IPS DF 6.9 (cell line): ENCODE data around the gene TMEM225B.
"Not testable (repeated sequence)": the region's sequence is repeated elsewhere in the genome, so short reads cannot be mapped to it uniquely, and the experiment has no call there.

Source experiments
- DNase-seq: peaks from one replicate; pipeline ENCODE4 v3.0.0-alpha.2; 2013; ENCODE audit warnings: low read depth, low spot score
- H3K27ac ChIP-seq: one replicate; pipeline ENCODE4 v1.5.1; 2013; ENCODE audit warnings: low read length, control low read depth
- H3K27me3 ChIP-seq: 2 replicates; pipeline ENCODE4 v1.6.1; 2013; ENCODE audit warnings: mild to moderate bottlenecking, low read length; ENCODE audit not compliant: control insufficient read depth, insufficient read depth
- H3K36me3 ChIP-seq: 2 replicates; pipeline ENCODE4 v1.6.1; 2013; ENCODE audit warnings: low read length; ENCODE audit not compliant: control insufficient read depth, insufficient read depth
- H3K4me1 ChIP-seq: 2 replicates; pipeline ENCODE4 v1.6.1; 2013; ENCODE audit warnings: low read length; ENCODE audit not compliant: control insufficient read depth, insufficient read depth
- H3K4me3 ChIP-seq: 2 replicates; pipeline ENCODE4 v1.5.1; 2013; ENCODE audit warnings: mild to moderate bottlenecking, low read length
- H3K9me3 ChIP-seq: 2 replicates; pipeline ENCODE4 v1.6.1; 2013; ENCODE audit warnings: low read length, inconsistent platforms; ENCODE audit not compliant: control insufficient read depth, insufficient read depth
- WGBS: extraction: QIAGEN DNeasy Blood & Tissue Kit; methylation state at CpG from one replicate; pipeline ENCODE4 v1.1.7; 2013; ENCODE audit warnings: mixed read lengths, missing lambda C conversion rate; ENCODE audit not compliant: insufficient read length, insufficient coverage; 5-methylcytosine and 5-hydroxymethylcytosine counted together

TMEM225B gene

DNA sequence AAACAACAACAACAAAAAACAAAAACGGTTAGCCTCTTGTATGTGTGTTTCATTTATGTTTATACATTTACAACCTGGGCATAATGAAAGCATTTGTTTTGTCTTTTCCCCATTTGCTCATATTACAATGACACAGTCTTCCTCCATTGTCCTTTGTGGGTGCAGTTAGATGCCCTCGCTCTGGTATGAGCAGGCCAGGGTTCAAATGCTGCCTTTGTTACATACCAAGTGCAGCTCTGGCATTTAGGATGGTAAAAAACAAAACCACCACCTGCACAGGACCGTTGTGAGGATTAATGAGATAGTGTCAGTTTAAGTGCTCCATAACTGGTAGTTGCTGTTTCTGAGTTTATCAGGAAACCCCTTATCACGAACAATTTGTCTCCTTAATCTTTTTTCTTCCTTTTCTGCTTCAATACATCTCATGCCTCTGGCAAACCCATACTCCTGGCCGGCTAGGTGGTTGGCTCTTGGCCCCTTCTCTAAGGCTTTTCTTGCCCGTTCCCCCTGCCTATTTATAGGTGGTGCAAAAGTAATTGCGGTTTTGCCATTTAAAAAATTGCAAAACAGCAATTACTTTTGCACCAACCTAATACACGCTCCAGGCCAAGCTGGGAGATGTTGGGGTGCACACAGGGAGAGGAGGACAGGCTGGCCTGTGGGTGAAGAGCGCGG, 18.6 kb upstream of the TMEM225B start:
- no CpG with 5 or more reads among the region's 10 CpGs for WGBS
- H3K4me1 ChIP-seq: no peaks in the 10 kb centered on the region
- DNase-seq: no peak
- H3K4me3 ChIP-seq: peak overlapping the region; percentile 29; the same call in 1 of the 2 replicates
- H3K9me3 ChIP-seq: no peaks in the 10 kb centered on the region
- no peaks in the 10 kb centered on the region for H3K27me3 ChIP-seq
- H3K27ac ChIP-seq: no peak overlapping the region
- no peaks in the 10 kb centered on the region for H3K36me3 ChIP-seq

DNA sequence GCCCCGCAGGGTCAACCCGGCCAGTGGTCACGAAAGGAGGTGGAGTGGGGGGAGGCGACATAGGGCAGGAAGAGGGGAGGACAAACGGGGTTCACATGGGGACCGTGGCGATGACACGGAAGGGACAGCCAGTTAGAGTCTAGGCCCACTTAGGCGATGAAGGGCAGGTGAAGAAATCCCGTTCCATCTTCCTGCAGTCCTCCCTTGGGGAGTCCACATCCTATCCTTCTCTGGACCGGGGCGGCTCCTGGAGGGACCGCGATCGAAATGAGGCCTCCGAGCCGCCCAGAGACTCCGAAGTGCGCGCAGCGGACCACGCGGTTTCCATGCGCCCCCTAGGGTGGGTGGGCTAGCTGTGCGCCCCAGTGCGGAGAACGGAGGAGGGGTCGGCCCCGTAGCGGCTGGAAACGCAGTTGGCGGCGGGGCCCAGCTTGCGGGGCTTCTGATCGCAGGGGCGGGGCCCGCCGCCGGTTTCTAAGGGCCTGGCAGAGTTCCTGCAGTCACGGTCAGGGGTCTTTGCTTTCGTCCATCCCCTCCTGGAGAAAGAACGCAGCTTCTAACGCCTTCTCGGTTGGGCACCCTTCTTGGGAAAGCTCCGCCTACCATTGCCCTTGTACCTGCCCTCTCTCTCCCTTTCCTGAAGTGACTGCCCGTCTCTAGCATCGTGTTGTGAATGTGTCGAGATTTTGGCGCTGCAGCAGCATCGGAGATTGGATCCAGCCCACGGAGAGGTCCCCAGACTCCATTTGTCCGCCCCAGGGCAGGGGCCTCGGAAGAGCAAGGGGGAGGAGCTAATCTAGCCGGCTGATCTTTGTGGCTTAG, 17.9 kb upstream of the TMEM225B start:
- Histone ChIP-seq H3K36me3 (no peaks in the 10 kb centered on the region), H3K4me1 (no peaks in the 10 kb centered on the region), H3K4me3 (peak overlapping the region; percentile 29; the same call in 1 of the 2 replicates), H3K27ac (no peak overlapping the region), H3K27me3 (no peaks in the 10 kb centered on the region), H3K9me3 (no peaks in the 10 kb centered on the region)
- no CpG with 5 or more reads among the region's 54 CpGs for WGBS
- peak; percentile 58 for DNase-seq

- H3K27me3 ChIP-seq, H3K9me3 ChIP-seq, H3K4me1 ChIP-seq, H3K36me3 ChIP-seq, DNase-seq, H3K27ac ChIP-seq: not testable (repeated sequence)
- peak overlapping the region; percentile 29; the same call in 1 of the 2 replicates for H3K4me3 ChIP-seq
- WGBS: no CpG with 5 or more reads among the region's 4 CpGs
Observed at GRCh38 chr7:99580778-99581332, 17.2 kb upstream of the TMEM225B start.

DNA sequence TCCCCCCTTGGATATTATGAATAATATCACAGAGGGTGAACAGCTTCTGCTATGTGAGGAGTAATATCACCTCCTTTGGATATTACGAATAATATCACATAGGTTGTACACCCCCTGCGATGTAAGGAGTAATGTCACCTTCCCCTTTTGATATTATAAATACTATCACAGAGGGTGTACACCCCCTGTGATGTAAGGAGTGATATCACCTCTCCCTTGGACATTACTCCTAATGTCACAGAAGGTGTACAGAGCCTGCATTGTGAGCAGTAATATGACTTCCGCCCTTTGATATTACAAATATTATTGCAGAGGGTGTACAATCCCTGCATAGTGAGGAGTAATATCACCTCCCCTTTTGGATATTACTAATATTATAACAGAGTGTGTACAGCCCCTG, 9.2 kb upstream of the TMEM225B start:
- Histone ChIP-seq H3K36me3 (no peaks in the 10 kb centered on the region), H3K4me3 (no peak overlapping the region), H3K4me1 (no peaks in the 10 kb centered on the region), H3K27ac (no peak overlapping the region), H3K9me3 (no peaks in the 10 kb centered on the region; the same call in 1 of the 2 replicates), H3K27me3 (no peaks in the 10 kb centered on the region)
- no CpG with 5 or more reads among the region's 3 CpGs for WGBS
- no peak for DNase-seq

- WGBS: no CpG with 5 or more reads among the region's 7 CpGs
- DNase-seq: no peak
- Histone ChIP-seq H3K27me3 (no peaks in the 10 kb centered on the region), H3K4me1 (0 out of 2 replicates have a peak, but pooled peaks cover 1% of the 10 kb centered on the region), H3K4me3 (no peak overlapping the region), H3K9me3 (no peaks in the 10 kb centered on the region), H3K36me3 (no peaks in the 10 kb centered on the region), H3K27ac (no peak overlapping the region)
Observed at GRCh38 chr7:99594948-99595745, 2.9 kb upstream of the TMEM225B start.

GRCh38 chr7:99596408-99596955, 1.6 kb upstream of the TMEM225B start:
- Histone ChIP-seq H3K4me1 (0 out of 2 replicates have a peak, but pooled peaks cover 1% of the 10 kb centered on the region), H3K9me3 (no peaks in the 10 kb centered on the region), H3K36me3 (no peaks in the 10 kb centered on the region), H3K27ac (no peak overlapping the region), H3K27me3 (no peaks in the 10 kb centered on the region), H3K4me3 (no peak overlapping the region)
- WGBS: no CpG with 5 or more reads among the region's 1 CpG
- no peak for DNase-seq

GRCh38 chr7:99599836-99600235, 1.8 kb downstream of the TMEM225B start:
- DNase-seq: no peak
- Histone ChIP-seq H3K4me3 (no peak overlapping the region), H3K9me3 (no peaks in the 10 kb centered on the region), H3K36me3 (no peaks in the 10 kb centered on the region), H3K27me3 (no peaks in the 10 kb centered on the region), H3K4me1 (peaks cover 4% of the 10 kb centered on the region; the same call in 1 of the 2 replicates), H3K27ac (no peak overlapping the region)
- WGBS: no CpG with 5 or more reads among the region's 4 CpGs

DNA sequence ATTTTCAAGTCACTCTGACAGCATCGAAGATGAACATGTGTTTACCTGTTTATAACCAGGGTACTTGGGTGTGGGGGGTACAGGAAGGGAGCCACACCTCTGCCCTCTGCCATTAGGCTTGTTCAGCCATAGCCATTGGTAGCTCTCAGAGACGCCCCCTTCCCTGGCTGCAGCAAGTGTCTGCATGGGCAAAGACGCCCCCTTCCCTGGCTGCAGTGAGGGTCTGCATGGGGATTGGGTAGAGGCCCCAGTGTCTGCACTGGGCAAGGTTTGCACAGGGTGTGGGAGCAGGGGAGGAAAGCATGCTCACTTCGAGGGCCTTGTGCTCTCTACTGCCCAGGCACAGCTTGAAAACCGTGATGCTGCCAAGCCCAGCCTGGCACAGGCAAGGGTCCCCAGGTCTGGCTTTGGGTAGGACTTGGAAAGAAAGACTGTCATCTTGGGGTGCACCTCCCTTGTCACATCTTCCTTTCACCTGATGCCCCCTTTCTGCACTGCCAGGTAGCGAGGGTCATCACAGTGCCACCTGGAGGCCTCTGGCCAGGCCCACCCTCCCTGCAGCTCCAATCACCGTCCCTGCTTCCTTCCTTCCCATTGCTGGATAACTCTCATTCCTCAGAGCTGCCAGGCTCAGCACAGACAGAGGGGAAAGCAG, 3.7 kb downstream of the TMEM225B start:
- Histone ChIP-seq H3K4me1 (peaks cover 4% of the 10 kb centered on the region; the same call in 1 of the 2 replicates), H3K36me3 (no peaks in the 10 kb centered on the region), H3K9me3 (no peaks in the 10 kb centered on the region), H3K27me3 (no peaks in the 10 kb centered on the region), H3K4me3 (no peak overlapping the region), H3K27ac (no peak overlapping the region)
- DNase-seq: no peak
- WGBS: no CpG with 5 or more reads among the region's 7 CpGs

- no peaks in the 10 kb centered on the region for H3K9me3 ChIP-seq
- no CpG with 5 or more reads among the region's 7 CpGs for WGBS
- DNase-seq: no peak
- no peaks in the 10 kb centered on the region for H3K27me3 ChIP-seq
- no peaks in the 10 kb centered on the region for H3K36me3 ChIP-seq
- H3K4me1 ChIP-seq: peaks cover 2% of the 10 kb centered on the region; the same call in 1 of the 2 replicates
- no peak overlapping the region for H3K4me3 ChIP-seq
- no peak overlapping the region for H3K27ac ChIP-seq
Observed at GRCh38 chr7:99605527-99605926, 7.5 kb downstream of the TMEM225B start.
